Globus pallidus (tissue), 1 donor: ENCODE results near the gene NOX5.

ENCODE experiments used
- DNase-seq: peaks from one replicate; pipeline ENCODE4 v3.0.0-alpha.2; 2015; ENCODE audit warnings: low spot score

NOX5 gene

DNA sequence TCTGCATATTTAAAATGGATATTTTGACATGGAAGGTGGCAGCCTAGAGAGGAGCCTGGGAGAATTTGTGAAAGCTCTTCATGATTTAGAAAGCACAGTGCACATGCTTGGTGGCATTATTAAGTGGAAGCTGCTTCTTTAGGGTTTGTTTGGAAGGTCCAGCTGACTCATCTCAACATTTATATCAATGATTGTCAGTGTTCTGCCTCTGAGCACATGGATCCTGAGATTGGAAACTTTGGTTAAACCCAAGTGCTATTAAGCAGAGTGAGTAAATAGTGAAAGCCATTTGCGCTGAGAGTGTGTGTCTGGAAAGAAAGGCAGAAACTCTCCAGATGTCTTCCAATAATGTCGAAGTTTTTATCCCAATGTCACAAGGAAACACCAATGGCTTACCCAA is 7.4 kb downstream of the NOX5 start:
- DNase-seq: no peak

GRCh38 chr15:69025320-69025719 is 10.8 kb downstream of the NOX5 start:
- DNase-seq: no peak

DNA sequence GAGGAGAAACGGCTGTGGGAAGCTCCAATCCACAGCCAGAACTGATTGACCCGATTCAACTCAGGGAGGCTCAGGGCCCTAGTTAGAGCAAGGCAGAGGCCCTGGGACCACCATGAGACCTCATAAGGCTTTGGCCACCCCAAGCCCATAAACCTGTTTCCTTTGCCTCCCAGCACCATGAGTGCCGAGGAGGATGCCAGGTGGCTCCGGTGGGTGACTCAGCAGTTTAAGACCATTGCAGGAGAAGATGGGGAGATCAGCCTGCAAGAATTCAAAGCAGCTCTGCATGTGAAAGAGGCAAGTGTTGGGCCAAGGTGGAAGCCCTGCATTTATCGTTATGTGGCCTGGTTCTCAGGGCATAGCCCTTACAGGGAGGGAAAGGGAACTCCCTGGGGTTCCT is 11.9 kb downstream of the NOX5 start:
- DNase-seq: no peak

DNA sequence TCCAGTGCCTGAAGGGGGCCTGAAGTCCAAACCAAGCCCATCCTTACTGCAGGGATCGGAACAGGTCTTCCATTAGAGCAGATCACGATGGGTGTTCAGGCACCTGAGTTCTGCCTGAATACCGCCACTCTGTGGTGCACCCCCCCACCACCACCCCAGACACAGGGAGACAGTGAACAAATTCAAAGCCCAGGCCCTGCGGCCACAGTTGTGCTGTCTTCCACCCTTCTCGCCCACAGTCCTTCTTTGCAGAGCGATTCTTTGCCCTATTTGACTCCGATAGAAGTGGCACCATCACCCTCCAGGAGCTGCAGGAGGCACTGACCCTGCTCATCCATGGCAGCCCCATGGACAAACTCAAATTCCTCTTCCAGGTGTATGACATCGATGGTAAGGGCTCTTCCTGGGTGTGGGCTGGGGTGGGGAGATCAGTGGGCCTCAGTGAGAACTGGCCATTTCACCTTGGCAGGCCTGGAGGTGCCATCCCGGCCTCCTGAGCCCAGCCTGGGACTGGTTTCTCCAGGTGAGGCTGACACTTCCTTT is 13.6 kb downstream of the NOX5 start:
- no peak for DNase-seq

GRCh38 chr15:69031013-69032001 is 16.8 kb downstream of the NOX5 start:
- DNase-seq: peak; percentile 3

DNA sequence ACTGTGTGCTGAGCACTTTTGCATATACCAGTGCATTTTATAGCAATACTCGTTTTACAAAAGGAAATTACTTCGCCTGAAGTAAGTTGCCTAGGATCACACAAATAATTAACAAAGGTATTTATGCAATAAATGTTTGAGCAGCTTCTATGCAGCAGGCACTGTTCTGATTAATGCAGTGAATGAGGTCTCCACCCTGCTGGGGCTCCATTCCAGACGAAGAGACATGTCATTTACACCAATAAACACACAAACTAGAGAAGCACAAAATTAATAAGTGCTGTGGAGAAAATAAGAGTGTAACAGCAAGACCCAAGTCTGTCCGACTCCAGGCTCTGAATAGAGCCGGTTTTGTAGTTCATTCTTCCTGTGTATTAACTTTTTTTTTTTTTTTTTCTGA is 17.5 kb downstream of the NOX5 start:
- DNase-seq: no peak

DNA sequence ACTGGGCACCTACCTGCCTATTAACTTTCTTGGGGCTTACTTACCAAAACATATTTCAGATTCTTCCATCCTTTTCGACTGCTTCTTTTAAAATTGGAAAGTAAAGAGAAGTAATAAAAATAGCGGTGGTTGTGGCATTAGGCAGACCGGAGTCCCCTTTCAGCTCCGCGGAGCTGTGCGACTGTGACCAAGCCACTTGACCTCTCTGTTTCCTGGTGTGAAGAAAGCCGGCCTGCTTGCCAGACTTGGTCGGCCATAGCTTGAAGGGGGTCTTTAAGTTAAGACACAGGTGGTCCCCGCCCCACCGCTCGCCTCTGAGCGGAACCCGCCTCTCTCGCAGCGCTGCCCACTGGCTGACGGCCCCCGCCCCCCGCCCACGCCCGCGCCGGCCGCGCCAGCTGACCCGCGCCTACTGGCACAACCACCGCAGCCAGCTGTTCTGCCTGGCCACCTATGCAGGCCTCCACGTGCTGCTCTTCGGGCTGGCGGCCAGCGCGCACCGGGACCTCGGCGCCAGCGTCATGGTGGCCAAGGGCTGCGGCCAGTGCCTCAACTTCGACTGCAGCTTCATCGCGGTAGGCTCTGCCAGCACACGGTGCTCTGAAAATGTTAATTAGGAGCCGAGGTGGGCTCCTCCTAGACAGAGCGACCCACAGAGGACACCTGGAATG is 18.3 kb downstream of the NOX5 start:
- no peak for DNase-seq

GRCh38 chr15:69034352-69034751 is 19.9 kb downstream of the NOX5 start:
- no peak for DNase-seq

GRCh38 chr15:69035205-69035917 is 20.9 kb downstream of the NOX5 start:
- no peak for DNase-seq

- DNase-seq: no peak
Measured at GRCh38 chr15:69035918-69036258, 21.4 kb downstream of the NOX5 start.

- DNase-seq: no peak
Measured at GRCh38 chr15:69036826-69037225, 22.3 kb downstream of the NOX5 start.

DNA sequence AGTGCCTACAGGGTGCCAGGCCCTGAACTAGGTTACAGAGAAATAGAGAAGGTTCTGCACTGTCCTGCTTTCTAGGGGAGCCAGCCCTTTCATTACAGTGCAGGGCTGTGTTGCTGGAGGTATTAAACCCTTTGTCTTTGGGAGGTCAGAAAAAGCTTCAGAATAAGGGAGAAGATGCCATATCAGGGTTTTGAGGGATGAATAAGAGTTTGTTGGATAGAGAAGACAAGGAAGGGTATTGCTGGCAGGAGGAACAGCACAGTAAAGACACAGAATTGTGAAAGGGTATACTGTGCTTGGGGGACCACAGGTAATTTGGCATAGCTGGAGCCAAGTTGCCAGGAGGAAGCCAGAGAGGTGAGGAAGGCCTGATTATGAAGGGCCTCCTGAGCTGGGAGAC is 23.0 kb downstream of the NOX5 start:
- no peak for DNase-seq

- no peak for DNase-seq
Measured at GRCh38 chr15:69037977-69038376, 23.5 kb downstream of the NOX5 start.

DNA sequence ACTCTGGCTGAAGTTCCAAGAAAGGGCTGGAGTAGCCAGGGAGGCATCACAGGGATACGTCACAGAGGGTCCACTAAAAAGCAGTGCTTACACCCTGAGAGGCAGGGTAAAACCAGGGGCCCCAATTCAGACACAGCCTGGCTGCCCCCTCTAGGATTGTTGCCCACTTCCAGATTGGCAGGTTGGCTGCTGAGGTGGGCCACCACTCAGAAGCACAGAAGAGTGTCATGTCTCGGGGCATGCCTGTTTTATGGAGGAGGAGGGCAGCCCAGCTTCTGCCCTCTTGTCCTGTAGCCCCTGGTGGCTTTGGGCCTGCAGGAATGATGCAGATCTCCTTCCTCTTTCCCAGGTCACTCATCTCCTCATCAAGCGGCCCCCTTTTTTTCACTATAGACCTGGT is 24.0 kb downstream of the NOX5 start:
- DNase-seq: no peak

- no peak for DNase-seq
Measured at GRCh38 chr15:69039516-69040225, 25.2 kb downstream of the NOX5 start.

GRCh38 chr15:69042531-69042930 is 28.0 kb downstream of the NOX5 start:
- DNase-seq: no peak

DNA sequence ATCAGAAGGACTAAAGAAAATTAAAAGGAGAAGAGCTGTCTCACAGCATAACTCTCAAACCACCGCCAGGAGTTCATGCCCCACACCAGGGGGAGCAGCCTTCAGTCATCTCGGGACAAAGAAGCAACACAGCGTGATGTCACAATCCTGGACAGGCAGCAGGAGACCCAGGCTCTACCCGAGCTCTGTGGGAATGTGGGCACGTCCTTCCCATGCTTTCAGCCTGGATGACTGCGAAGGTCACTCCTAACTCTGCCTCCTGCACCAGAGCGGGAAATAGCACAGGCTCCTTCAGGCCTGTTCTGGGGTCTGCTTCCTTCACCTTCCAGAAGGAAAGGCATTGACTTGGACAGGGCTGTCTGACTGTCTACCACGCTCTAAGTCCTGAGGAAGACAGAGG is 31.3 kb downstream of the NOX5 start:
- DNase-seq: no peak

DNA sequence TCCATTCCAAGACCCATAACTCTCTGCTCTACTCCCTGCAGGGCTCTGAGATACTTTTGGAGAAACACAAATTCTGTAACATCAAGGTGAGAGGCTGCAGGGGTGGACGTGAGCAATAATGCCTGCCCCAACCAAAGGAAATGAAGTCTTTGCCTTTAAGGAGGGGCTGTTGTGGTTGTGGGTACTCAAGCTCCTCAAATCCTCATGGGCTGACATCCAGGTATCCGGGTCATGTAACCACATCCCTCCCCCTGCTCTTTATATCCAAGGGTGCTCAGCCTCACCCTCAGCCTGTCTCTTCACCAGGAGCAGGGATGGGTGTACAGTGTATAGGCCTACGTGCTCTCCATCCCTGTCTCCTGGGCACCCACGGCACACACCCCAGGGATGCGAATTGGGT is 32.3 kb downstream of the NOX5 start:
- DNase-seq: no peak

- DNase-seq: no peak
Measured at GRCh38 chr15:69049976-69050375, 35.5 kb downstream of the NOX5 start.

DNA sequence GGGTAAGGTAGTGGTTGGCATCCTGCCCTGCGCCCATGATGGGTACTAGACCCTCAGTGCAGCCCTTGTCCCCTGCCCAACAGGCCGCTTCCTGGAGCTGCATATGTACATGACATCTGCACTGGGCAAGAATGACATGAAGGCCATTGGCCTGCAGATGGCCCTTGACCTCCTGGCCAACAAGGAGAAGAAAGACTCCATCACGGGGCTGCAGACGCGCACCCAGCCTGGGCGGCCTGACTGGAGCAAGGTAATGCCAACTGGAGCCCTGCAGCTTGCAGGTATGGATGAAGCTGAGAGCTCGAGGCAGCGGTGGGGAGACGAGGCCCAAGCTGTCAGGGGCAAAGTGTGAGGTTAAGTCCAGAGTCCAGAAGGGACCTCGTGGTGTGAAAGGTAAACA is 40.8 kb downstream of the NOX5 start:
- DNase-seq: no peak

DNA sequence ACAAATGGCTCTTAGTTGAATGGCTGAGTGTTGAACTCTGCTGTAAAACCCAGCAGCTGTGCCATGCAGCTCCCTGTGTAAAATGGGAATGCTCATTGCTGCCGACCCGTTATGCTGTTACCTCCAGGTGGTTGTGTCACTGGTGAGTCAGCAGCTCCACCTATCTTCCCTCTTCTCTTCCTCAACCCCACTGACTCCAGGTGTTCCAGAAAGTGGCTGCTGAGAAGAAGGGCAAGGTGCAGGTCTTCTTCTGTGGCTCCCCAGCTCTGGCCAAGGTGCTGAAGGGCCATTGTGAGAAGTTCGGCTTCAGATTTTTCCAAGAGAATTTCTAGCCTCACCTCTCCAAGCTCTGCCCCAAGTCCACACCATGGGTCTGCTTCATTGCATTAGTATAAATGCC is 41.9 kb downstream of the NOX5 start:
- DNase-seq: no peak
